Heart right ventricle (tissue), 16 donors: ENCODE data around the gene GDNF. TPM values are rescaled to one million over a fixed set of nuclear protein-coding genes. Genes with fewer than 3 reads are reported as not detected.

Source experiments
- ATAC-seq, 8 donors: fragments of 200-7000 bp; cut with Tn5 transposase; one replicate each; pipeline ENCODE4 v1.9.1; 2020; ENCODE audit warnings: mild to moderate bottlenecking in 8 of 8, moderate library complexity in 8 of 8, moderate number of reproducible peaks in 1 of 8
- DNase-seq, 2 donors: peaks; one replicate each; pipeline ENCODE4 v3.0.0-alpha.2; 2020
- H3K27ac ChIP-seq, 10 donors: fragments of 200-600 bp; sonication (generic) in 2 of 10; one replicate each; pipeline versions ENCODE4 v1.5.0 to v1.8.0; 2020 to 2022; ENCODE audit warnings: mild to moderate bottlenecking in 3 of 10
- H3K27me3 ChIP-seq, 7 donors: fragments of 200-600 bp; one replicate each; pipeline ENCODE4 v1.8.0; 2021 to 2022; ENCODE audit warnings: mild to moderate bottlenecking in 2 of 7
- H3K36me3 ChIP-seq, 9 donors: fragments of 200-600 bp; sonication (generic) in 1 of 9; one replicate each; pipeline versions ENCODE4 v1.5.0 to v1.8.0; 2020 to 2022; ENCODE audit warnings: mild to moderate bottlenecking in 2 of 9
- H3K4me1 ChIP-seq, 9 donors: fragments of 200-600 bp; sonication (generic) in 1 of 9; one replicate each; pipeline versions ENCODE4 v1.5.0 to v1.8.0; 2020 to 2022; ENCODE audit warnings: mild to moderate bottlenecking in 4 of 9
- H3K4me3 ChIP-seq, 10 donors: fragments of 200-600 bp; sonication (generic) in 2 of 10; one replicate each; pipeline versions ENCODE4 v1.5.0 to v1.8.0; 2020 to 2022; ENCODE audit warnings: mild to moderate bottlenecking in 7 of 10, moderate library complexity in 2 of 10
- H3K9me3 ChIP-seq, 11 donors: fragments of 200-600 bp in 10 of 11; sonication (generic) in 2 of 11; one replicate each; pipeline versions ENCODE4 v1.5.0 to v1.8.0; 2013 to 2022; ENCODE audit warnings: mild to moderate bottlenecking in 2 of 11, control low read depth in 1 of 11, moderate library complexity in 1 of 11
- WGBS, 2 donors: extraction: QIAGEN DNeasy Blood & Tissue Kit; methylation state at CpG; one replicate each; pipeline ENCODE4 v1.1.7; 2013; ENCODE audit warnings: inconsistent platforms in 1 of 2; 5-methylcytosine and 5-hydroxymethylcytosine counted together
- intact Hi-C, 10 donors: fragments of 100-400 bp; cut with DNase I; formaldehyde crosslinking; loops; one replicate each; pipeline versions ENCODE4 v1.11.1 to v1.14.2; 2022
- polyA plus RNA-seq, 2 donors: library from polyadenylated mRNA; stranded (reverse); fragments of 200-250 nt; gene quantifications; one replicate each; pipeline ENCODE4 v1.2.3, GENCODE V29; 2013
- total RNA-seq, 10 donors: library from RNA; stranded (reverse); fragmentation: NEBNext Ultra II Directional in 3 of 10; extraction: Animal tissue kit (Norgen Biotek cat#: 25700) in 3 of 10; gene quantifications; one replicate each; pipeline versions ENCODE4 v1.2.1 to v1.2.4, GENCODE V29; 2021 to 2023
- TF ChIP-seq, protein P1 (sequence below), 9 donors: fragments of 200-600 bp; sonication (generic) in 2 of 9; IDR thresholded peaks; one replicate each; pipeline versions ENCODE4 v1.5.0 to v1.8.0; 2021 to 2022; ENCODE audit warnings: antibody characterized with exemption in 9 of 9, mild to moderate bottlenecking in 5 of 9, moderate library complexity in 1 of 9
- donor health status: Arrhythmogenic right ventricular cardiomyopathy.
- donor health status: ischemic (EF 13 %, LVEDD 7.1; RV severe dilation, severe dysfunction).
- donor health status: healthy with polysubstance abuse.
- donor health status: DM: no; HTN: yes; CAD: no.
- donor health status: DM: no; HTN: no; CAD: no.
- donor health status: ischemic (EF 25% LVEDD 6.9; RV normal size, moderate dysfunction).
- donor health status: ischemic (EF 25% LVEDD 5.7; RV mildly dilated, moderate dysfunction).
- donor health status: healthy.
- donor health status: DM: yes; HTN: yes; CAD: no.
- donor health status: Ischemic cardiomyopathy.
- donor health status: ischemic (EF 35%, LVEDD 5.7; RV mildly dilated, moderate dysfunction).
- donor health status: nonischemic (EF 11% LVEDD 7.7; RV severe dilation, severe dysfunction).
- donor health status: DM: yes; HTN: yes; CAD: no.
- donor health status: PGD.
- donor health status: ischemic (EF 29% LVEDD 5.4; RV normal size, mild dysfunction).
- donor health status: nonischemic (EF 23%, LVEDD 6.1; RV moderate dilation, normal function).

GDNF gene
- total and polyA plus RNA-seq, 12 donors, result 0.04 to 0.94 (median 0.21) TPM; not detected in 3

DNA sequence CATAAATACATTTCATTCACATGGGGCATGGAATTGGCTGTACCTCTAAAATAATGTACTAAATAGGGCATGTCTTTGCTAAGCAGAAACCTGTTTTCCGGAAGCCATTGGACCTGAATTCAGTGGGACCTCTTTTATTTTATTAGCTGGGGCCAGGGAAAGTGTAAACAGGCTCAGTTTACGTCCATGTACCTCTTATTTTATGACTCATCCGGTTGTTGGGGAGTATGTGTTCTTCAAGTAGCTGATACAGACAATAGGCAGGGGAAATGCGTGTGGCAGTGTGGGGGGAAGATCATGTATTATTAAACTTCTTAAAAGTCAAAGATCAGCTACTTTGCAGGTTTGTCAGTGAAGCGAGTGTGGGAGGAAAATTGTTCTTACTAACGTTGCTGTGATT is 1.4 kb upstream of the GDNF start:
- ATAC-seq (no peak), DNase-seq (no peak)
- no peaks in the 10 kb centered on the region for H3K36me3 ChIP-seq
- no peak overlapping the region for H3K27ac ChIP-seq
- intact Hi-C loops, result no loop called here
- TF ChIP-seq, protein P1, sequence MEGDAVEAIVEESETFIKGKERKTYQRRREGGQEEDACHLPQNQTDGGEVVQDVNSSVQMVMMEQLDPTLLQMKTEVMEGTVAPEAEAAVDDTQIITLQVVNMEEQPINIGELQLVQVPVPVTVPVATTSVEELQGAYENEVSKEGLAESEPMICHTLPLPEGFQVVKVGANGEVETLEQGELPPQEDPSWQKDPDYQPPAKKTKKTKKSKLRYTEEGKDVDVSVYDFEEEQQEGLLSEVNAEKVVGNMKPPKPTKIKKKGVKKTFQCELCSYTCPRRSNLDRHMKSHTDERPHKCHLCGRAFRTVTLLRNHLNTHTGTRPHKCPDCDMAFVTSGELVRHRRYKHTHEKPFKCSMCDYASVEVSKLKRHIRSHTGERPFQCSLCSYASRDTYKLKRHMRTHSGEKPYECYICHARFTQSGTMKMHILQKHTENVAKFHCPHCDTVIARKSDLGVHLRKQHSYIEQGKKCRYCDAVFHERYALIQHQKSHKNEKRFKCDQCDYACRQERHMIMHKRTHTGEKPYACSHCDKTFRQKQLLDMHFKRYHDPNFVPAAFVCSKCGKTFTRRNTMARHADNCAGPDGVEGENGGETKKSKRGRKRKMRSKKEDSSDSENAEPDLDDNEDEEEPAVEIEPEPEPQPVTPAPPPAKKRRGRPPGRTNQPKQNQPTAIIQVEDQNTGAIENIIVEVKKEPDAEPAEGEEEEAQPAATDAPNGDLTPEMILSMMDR (IDR thresholded peaks at IDR 0.05), result no peak
- no peaks in the 10 kb centered on the region for H3K9me3 ChIP-seq
- 70 to 83% methylated on average over 6 of the region's 6 CpGs for WGBS, 2 donors
- peaks cover 0 to 48% (median 39%) of the 10 kb centered on the region in 9 donors for H3K4me1 ChIP-seq
- peaks cover 13 to 95% (median 76%) of the 10 kb centered on the region in 7 donors for H3K27me3 ChIP-seq
- H3K4me3 ChIP-seq, result no peak overlapping the region

DNA sequence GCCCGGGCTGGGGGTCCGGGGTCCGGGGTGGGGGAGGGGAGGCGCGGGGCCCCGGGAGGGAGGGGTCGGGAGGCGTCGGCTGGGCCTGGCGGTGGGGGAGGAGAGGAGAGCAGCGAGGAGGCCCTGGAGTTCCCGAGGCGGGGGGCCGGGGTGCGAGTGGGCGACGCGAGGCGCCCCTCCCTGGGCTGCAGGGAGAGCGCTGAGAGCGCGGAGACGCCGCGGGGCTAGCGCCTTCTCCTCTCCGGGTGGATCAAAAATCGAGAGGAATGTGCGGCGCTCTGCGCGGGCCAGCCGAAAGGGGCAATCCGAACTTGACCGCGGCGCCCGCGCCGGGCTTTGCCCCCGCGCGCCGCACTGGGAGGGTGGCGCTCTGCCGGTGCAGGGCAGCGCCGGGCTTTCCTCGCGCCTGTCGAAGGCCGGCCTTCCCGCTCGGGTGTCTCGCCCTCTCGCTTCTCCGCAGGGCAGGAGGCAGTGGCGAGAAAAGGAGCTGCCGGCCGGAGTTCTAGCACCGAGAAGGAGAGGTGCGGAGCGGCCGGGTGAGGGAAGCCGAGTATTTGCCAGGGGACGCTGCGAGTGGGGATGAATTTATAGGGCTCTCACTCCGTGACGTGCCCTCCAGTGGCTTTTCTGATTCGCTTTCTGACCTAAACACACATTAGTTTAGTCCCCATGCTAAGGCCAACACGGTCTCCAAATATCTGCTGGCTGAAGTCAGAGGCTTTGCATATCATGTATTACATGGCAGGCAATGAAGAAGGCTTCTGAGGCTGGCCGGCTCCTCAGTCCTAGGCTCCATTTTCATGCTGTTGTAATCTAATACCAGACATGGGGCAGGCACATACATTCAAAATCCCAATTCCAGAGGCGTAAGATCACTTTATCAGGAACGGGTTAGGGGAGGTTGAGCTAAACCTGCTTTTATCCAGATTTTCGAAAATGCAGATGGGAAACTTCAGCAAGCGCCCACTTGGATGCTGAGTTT is 503 bp upstream of the GDNF start:
- WGBS, 2 donors, result 5 to 6% methylated on average over 57 to 76 of the region's 76 CpGs
- TF ChIP-seq, protein P1 (IDR thresholded peaks at IDR 0.05), result peak in 3 of 9 donors; percentile 18 to 30 (median 23)
- ATAC-seq, result peak; percentile 35 to 75 (median 48)
- peak overlapping the region in 6 of 10 donors; percentile 26 to 62 (median 45) for H3K27ac ChIP-seq
- H3K27me3 ChIP-seq, result peaks cover 13 to 95% (median 85%) of the 10 kb centered on the region in 7 donors
- peak in 1 of 2 donors; percentile 43 for DNase-seq
- H3K4me1 ChIP-seq, result peaks cover 0 to 50% (median 39%) of the 10 kb centered on the region in 9 donors
- intact Hi-C loops, result no loop called here
- peak overlapping the region; percentile 18 to 55 (median 46) for H3K4me3 ChIP-seq
- no peaks in the 10 kb centered on the region for H3K36me3 ChIP-seq
- H3K9me3 ChIP-seq, result no peaks in the 10 kb centered on the region

DNA sequence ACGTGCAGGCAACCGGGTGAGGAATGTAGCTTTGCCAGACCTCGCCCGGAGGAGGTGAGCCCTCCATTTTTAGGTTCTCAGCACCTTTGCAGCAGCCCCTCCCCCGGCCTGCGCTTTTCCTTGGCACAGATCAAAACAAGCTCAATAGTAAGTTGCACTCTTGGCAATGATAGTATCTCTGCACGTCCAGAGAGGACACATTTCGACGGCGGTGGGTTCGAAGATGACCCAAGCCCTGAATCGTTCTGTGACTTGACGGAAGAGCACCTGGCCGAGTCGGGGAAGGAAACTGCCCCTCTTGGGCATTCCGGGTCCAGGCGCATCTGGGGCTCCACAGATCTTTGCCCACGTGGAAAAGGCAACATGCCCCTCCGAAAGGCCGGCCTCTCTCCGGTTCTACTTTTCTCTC is 904 bp downstream of the GDNF start:
- Histone ChIP-seq H3K4me1 (peaks cover 0 to 50% (median 39%) of the 10 kb centered on the region in 9 donors), H3K9me3 (no peaks in the 10 kb centered on the region), H3K4me3 (peak overlapping the region; percentile 6 to 55 (median 46)), H3K36me3 (no peaks in the 10 kb centered on the region), H3K27ac (peak overlapping the region in 1 of 10 donors; percentile 51), H3K27me3 (peaks cover 20 to 100% (median 96%) of the 10 kb centered on the region in 7 donors)
- ATAC-seq (no peak), DNase-seq (no peak)
- 6 to 10% methylated on average over 21 of the region's 21 CpGs for WGBS, 2 donors
- TF ChIP-seq, protein P1 (IDR thresholded peaks at IDR 0.05), result no peak
- intact Hi-C loops, result loop anchor here in 4 of 10 donors (2.0 to 10.0 kb wide), 5 partner anchors 63 to 424 kb away; no protein-coding TSS in a partner anchor

DNA sequence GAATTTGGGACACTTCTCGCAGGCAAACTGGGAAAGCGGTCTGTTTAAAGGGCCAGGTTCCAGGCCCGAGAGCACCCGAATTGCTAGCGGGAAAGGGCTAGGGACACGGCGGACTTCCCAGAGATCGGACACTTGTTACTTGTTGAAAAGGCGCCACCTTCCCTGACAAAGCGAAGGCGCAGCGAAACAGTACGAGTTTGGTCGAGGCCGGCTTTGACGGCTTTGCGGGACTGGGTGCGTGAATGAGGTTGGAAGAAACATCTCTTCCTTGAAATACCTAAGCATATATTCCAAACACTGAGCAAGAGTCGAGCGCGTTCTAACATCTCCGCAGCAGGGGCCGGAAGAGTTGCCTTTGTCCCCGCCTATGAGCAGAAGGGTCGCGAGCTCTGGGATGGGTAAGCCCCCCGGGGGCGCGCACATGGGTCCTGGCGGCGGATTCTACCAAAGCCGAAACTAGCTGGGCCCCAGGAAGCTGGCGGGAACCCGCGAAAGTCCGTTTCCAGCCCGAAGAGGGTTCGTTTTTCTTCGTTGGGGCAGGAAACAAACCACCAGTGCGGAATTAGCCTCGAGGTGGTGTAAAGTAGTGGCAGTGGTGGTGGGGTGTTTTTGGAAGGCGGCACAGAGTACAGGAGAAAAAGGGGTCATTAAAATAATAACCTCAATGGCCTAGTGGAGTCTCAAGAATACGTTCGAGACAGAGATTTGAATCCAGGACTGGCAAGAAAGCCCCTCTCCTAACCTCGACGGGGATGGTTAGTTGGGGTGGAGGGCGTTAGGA is 1.5 kb downstream of the GDNF start:
- Histone ChIP-seq H3K9me3 (no peaks in the 10 kb centered on the region), H3K36me3 (no peaks in the 10 kb centered on the region), H3K27ac (peak overlapping the region in 3 of 10 donors; percentile 10 to 39 (median 11)), H3K4me1 (peaks cover 0 to 50% (median 39%) of the 10 kb centered on the region in 9 donors), H3K27me3 (peaks cover 20 to 100% (median 96%) of the 10 kb centered on the region in 7 donors), H3K4me3 (peak overlapping the region in 9 of 10 donors; percentile 24 to 55 (median 48))
- ATAC-seq, result peak in 5 of 8 donors; percentile 27 to 58 (median 50)
- intact Hi-C loops, result loop anchor here in 4 of 10 donors (2.0 to 10.0 kb wide), 5 partner anchors 64 to 424 kb away; no protein-coding TSS in a partner anchor
- TF ChIP-seq, protein P1 (IDR thresholded peaks at IDR 0.05), result peak in 2 of 9 donors; percentile 23 to 26
- no peak for DNase-seq
- WGBS, 2 donors, result 3 to 4% methylated on average over 47 of the region's 47 CpGs
